ENCODE results near the gene FBF1. TPM values are rescaled to one million over a fixed set of nuclear protein-coding genes. Genes with fewer than 3 reads are reported as not detected.
A peak's percentile ranks its signal among the peaks of the same experiment; 100 is the strongest.

FBF1 gene, protein sequence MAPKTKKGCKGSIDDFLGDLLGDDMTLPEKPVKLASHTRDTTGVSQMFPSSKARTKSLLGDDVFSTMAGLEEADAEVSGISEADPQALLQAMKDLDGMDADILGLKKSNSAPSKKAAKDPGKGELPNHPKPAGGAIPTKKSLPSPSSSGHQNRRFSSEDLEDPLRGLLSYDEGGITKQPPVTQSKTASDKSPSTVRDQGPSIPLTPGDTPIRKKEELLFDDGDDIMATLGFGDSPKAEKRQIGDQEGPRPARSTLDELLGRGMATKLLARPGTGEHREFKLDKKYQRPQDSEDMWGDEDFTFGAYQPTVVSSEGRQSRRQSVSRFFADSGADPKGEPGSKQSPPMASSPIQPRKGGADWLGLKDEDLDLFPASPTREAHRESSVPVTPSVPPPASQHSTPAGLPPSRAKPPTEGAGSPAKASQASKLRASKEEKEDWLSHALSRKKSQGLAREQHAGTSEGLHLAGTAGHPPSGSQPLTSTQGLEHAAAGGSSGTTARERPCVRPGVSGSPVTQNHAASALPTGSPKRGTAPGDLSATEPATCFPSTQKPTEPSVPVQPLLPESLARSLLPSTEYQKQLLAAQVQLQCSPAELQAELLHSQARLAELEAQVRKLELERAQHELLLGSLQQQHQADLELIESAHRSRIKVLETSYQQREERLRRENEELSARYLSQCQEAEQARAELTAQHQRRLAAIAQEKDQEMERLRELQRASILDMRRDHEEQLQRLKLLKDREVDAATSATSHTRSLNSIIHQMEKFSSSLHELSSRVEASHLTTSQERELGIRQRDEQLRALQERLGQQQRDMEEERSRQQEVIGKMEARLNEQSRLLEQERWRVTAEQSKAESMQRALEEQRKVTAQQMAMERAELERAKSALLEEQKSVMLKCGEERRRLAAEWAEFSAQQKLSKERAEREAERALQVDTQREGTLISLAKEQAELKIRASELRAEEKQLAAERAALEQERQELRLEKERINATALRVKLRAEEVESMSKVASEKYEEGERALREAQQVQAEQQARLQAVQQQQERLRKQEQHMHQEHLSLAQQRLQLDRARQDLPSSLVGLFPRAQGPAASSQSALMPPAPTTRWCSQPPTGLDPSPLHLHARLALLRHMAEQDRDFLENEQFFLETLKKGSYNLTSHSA
- total RNA-seq = 13.2 and 15.1 TPM in 2 replicates

DNA sequence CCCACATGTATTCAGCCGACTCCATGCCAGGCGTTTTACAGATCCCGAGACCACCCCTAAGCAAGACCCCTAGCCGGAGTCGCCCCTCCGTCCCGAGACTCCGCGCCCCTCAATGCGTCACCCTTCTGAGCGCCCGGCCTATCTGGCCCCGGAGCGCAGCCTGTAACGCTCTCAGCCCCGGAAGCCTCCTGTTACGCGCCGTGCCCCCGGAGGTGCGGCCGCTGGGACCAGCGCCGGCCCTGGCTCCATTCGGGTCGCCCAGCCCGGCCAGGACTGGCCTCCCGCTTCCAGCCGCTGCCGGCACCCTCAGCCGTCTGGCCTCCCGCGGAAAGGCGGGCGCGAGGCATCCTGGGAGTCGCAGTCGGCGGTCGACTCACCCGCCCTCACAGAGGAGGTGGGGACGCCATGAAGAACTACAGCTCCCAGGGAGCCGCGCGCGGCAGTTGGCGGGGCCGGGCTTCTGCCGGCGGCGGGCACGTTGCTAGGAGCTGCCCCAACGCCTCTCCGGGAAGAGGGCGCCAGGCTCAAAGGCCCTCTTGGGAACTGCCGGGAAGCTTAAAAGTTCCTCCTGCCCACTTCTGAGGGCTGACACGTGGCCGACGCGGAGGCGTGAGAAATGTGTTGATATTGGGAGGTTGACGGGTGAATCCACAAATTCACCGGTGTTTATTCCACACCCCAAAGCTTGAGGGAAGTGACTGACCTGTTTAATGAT lies at the start of gene FBF1:
FBF1 (minus strand) TSS at position 316 of the 715 bp plus-strand sequence. CDS start 2,893 bp downstream, outside the sequence.
- ATAC-seq (ENCODE audit: low read depth) (peak; percentile 100), DNase-seq (peak; percentile 83)
- TF ChIP-seq, protein P1, sequence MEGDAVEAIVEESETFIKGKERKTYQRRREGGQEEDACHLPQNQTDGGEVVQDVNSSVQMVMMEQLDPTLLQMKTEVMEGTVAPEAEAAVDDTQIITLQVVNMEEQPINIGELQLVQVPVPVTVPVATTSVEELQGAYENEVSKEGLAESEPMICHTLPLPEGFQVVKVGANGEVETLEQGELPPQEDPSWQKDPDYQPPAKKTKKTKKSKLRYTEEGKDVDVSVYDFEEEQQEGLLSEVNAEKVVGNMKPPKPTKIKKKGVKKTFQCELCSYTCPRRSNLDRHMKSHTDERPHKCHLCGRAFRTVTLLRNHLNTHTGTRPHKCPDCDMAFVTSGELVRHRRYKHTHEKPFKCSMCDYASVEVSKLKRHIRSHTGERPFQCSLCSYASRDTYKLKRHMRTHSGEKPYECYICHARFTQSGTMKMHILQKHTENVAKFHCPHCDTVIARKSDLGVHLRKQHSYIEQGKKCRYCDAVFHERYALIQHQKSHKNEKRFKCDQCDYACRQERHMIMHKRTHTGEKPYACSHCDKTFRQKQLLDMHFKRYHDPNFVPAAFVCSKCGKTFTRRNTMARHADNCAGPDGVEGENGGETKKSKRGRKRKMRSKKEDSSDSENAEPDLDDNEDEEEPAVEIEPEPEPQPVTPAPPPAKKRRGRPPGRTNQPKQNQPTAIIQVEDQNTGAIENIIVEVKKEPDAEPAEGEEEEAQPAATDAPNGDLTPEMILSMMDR (IDR thresholded peaks at IDR 0.05) = no peak
- POLR2A ChIA-PET = interaction anchor here (0.6 to 1.7 kb wide), 10 partner anchors 15 to 731 kb away, joined by 3 to 6 read pairs (median 3); partner anchors contain the start of genes ACOX1, MRPL38, SRP68 and TEN1
- CTCF ChIA-PET = interaction anchor here (1.4 kb wide), 1 partner anchor 64 kb away, joined by 5 read pairs; no protein-coding TSS in a partner anchor
- H3K4me3 Mint-ChIP-seq = peak within 1 kb of the TSS; percentile 86
- H3K4me1 Mint-ChIP-seq = peaks cover 13% of the 10 kb centered on the region
- intact Hi-C loops (cut with micrococcal nuclease) = loop anchor here (1.0 to 2.0 kb wide), 4 partner anchors 36 to 512 kb away; partner anchors contain the start of genes ACOX1, TEN1, UBE2O and WBP2
- no peaks in the 10 kb centered on the region for H3K9me3 Mint-ChIP-seq
- peaks cover 4% of the 10 kb centered on the region for H3K36me3 Mint-ChIP-seq (ENCODE audit: low read depth)
- H3K27me3 Mint-ChIP-seq = no peaks in the 10 kb centered on the region
- peak within 1 kb of the TSS; percentile 61 for H3K27ac Mint-ChIP-seq

DNA sequence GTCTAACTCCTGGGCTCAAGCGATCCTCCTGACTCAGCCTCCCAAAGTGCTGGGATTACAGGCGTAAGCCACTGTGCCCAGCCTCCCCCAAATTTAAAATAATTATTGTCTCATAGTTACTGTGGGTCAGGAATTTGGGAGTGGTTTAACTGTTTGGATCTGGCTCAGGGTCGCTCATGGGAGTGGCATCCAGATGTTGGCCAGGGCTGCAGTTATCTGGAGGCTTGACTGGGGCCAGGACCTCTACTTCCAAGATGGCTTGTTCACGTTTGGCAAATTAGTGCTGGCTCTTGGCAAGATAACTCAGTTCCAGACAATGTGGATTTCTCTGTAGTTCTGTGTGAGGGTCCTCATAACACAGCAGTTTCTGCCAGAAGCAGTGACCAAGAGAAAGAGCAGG lies 46.2 kb upstream of the FBF1 start:
- H3K9me3 Mint-ChIP-seq = no peaks in the 10 kb centered on the region
- ATAC-seq (ENCODE audit: low read depth) (no peak), DNase-seq (no peak)
- H3K4me3 Mint-ChIP-seq = no peak overlapping the region
- POLR2A ChIA-PET = no interaction called here
- CTCF ChIA-PET = no interaction called here
- H3K4me1 Mint-ChIP-seq = peaks cover 11% of the 10 kb centered on the region
- H3K27ac Mint-ChIP-seq = no peak overlapping the region
- intact Hi-C loops (cut with micrococcal nuclease) = no loop called here
- peaks cover 12% of the 10 kb centered on the region for H3K36me3 Mint-ChIP-seq (ENCODE audit: low read depth)
- H3K27me3 Mint-ChIP-seq = no peaks in the 10 kb centered on the region
- TF ChIP-seq, protein P1 (IDR thresholded peaks at IDR 0.05) = no peak

DNA sequence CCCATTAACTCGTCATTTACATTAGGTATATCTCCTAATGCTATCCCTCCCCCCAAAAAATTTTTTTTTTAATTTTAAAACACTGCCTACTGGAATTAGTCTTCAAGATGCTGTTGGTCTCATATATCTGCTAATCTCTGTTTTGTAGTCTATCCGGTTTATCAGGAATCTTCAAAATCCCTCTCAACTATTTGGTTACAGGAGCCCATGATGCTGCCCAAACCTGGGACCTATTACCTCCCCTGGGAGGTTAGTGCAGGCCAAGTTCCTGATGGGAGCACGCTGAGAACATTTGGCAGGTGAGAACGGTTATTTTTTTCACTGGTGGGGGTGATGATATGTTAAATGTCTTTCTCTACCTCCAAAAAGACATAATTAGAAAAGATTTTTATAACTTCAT lies 45.1 kb upstream of the FBF1 start:
- H3K27ac Mint-ChIP-seq = no peak overlapping the region
- POLR2A ChIA-PET = no interaction called here
- H3K4me1 Mint-ChIP-seq = peaks cover 2% of the 10 kb centered on the region

DNA sequence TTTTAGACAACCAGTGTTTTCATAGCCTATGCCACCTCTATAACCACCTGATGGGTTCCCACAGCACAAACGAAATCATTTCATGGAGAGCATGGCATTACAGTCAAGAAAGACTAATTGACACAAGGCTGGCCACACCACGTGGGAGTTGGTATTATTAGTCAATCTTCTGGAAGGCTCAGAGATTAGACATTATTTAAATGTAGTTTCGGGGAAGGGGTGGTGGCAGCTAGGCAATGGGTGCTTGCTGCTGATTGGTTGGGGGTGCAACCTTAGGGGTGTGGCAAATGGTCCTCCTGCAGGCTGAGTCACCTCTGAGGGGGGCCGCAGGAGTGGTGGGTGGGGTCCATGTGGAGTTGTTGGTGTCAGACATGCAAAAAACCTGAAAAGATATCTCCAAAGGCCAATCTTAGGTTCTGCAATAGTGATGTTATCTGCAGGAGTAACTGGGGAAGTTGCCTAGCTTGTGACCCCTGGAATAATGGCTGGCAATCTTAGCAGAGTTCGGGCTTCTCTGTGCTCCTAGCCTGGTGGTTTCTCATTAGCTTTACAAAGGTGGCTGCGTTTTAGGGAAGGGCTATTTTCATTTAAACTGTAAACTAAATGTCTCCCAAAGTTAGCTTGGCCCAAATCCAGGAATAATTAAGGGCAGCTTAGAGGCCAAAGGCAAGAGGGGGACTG lies 42.8 kb upstream of the FBF1 start:
- intact Hi-C loops (cut with micrococcal nuclease) = no loop called here
- DNase-seq (no peak), ATAC-seq (ENCODE audit: low read depth) (no peak)
- Mint-ChIP-seq H3K36me3 (ENCODE audit: low read depth) (peaks cover 17% of the 10 kb centered on the region), H3K27me3 (no peaks in the 10 kb centered on the region), H3K27ac (no peak overlapping the region), H3K4me1 (peaks cover 15% of the 10 kb centered on the region), H3K9me3 (no peaks in the 10 kb centered on the region), H3K4me3 (no peak overlapping the region)
- CTCF ChIA-PET = no interaction called here
- TF ChIP-seq, protein P1 (IDR thresholded peaks at IDR 0.05) = no peak
- POLR2A ChIA-PET = no interaction called here

More for the DNA sequence above, 45.1 kb upstream of the FBF1 start:
- Mint-ChIP-seq H3K27me3 (no peaks in the 10 kb centered on the region), H3K36me3 (ENCODE audit: low read depth) (peaks cover 8% of the 10 kb centered on the region), H3K4me3 (no peak overlapping the region), H3K9me3 (no peaks in the 10 kb centered on the region)
- DNase-seq (no peak), ATAC-seq (ENCODE audit: low read depth) (no peak)
- intact Hi-C loops (cut with micrococcal nuclease) = no loop called here
- CTCF ChIA-PET = interaction anchor here (0.8 kb wide), 1 partner anchor 18 kb away, joined by 3 read pairs; no protein-coding TSS in a partner anchor
- TF ChIP-seq, protein P1 (IDR thresholded peaks at IDR 0.05) = no peak
